ENCODE data around the gene ECI2. TPM values are rescaled to one million over a fixed set of nuclear protein-coding genes. Genes with fewer than 3 reads are reported as not detected.

Gene ECI2
- total RNA-seq, 4 donors from 2014 or later = 44.9 to 76.2 (median 49.6) TPM

DNA sequence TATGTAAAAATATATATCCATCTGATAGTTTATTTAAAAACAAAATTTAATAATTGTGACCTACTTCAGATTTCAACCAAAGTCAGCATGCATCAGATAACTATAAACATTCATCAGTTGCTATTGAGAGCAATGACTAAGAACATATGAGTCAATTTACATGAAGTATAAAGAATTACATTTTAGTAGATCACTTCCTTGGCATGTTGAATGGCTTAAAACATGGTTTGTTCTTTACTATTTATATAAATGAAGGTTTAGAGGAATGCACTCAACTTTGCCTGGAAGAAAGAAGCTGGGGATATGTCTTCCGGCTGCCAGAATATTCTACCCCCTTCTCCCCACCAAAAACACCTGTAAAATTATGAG is 50.1 kb downstream of the ECI2 start:
- 90 to 98% methylated on average over 1 of the region's 1 CpG for WGBS, 2 donors
- H3K36me3 ChIP-seq = no peaks in the 10 kb centered on the region
- H3K4me1 ChIP-seq = no peaks in the 10 kb centered on the region
- H3K27me3 ChIP-seq = no peaks in the 10 kb centered on the region
- DNase-seq (ENCODE audit: low spot score in 2 of 2) = no peak
- TF ChIP-seq EP300 (IDR thresholded peaks at IDR 0.05) (no peak), POLR2A (IDR thresholded peaks at IDR 0.05) (no peak)
- TF ChIP-seq, protein P1, sequence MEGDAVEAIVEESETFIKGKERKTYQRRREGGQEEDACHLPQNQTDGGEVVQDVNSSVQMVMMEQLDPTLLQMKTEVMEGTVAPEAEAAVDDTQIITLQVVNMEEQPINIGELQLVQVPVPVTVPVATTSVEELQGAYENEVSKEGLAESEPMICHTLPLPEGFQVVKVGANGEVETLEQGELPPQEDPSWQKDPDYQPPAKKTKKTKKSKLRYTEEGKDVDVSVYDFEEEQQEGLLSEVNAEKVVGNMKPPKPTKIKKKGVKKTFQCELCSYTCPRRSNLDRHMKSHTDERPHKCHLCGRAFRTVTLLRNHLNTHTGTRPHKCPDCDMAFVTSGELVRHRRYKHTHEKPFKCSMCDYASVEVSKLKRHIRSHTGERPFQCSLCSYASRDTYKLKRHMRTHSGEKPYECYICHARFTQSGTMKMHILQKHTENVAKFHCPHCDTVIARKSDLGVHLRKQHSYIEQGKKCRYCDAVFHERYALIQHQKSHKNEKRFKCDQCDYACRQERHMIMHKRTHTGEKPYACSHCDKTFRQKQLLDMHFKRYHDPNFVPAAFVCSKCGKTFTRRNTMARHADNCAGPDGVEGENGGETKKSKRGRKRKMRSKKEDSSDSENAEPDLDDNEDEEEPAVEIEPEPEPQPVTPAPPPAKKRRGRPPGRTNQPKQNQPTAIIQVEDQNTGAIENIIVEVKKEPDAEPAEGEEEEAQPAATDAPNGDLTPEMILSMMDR (IDR thresholded peaks at IDR 0.05) = no peak
- no peaks in the 10 kb centered on the region for H3K9me3 ChIP-seq
- H3K27ac ChIP-seq = no peak overlapping the region
- no peak overlapping the region for H3K4me3 ChIP-seq

DNA sequence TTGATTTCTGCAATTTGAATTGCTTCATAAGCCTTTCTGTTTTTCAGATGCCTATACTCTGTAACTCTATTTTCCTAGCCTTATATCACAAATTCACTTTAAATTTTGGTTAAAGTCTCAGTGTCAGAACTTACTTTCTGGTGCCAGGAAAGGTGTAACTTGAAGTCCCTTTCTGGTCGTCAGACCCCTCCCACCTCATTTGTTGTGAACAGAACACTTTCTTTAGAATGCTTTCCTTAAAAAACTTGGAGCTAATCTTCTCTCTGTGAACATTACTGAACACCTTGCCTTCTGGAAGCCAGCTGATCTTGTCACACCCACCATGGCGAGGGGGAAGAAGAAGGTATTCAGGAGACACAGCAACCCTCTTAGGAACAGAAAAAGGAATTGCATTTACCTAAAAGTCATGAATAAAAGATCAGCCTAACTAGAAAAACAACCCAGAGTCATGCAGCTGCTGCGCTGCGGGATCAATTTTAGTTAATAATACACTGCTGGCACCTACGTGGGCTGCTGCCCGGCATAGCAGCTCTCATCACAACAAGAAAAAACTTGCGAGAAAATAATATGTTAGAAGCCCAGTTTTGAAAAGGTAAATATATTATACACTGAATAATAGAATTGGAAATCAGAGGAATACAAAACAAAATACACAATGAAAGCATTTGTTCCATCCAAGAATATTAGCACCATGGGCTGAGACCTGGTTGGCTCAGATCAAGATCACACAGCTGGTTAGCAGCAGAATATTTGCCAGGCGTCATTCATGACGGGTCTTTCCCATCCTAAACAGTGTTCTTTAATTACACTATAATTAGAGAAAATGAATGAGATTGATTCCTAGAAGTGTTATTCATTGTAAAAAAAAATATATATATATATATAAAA is 50.7 kb downstream of the ECI2 start:
- H3K27me3 ChIP-seq = no peaks in the 10 kb centered on the region
- H3K4me3 ChIP-seq = no peak overlapping the region
- no peaks in the 10 kb centered on the region for H3K9me3 ChIP-seq
- no peaks in the 10 kb centered on the region for H3K4me1 ChIP-seq
- H3K27ac ChIP-seq = no peak overlapping the region
- H3K36me3 ChIP-seq = no peaks in the 10 kb centered on the region
- TF ChIP-seq, protein P1 (IDR thresholded peaks at IDR 0.05) = no peak
- TF ChIP-seq POLR2A (IDR thresholded peaks at IDR 0.05) (no peak), EP300 (IDR thresholded peaks at IDR 0.05) (no peak)
- WGBS, 2 donors = 76 to 81% methylated on average over 9 of the region's 9 CpGs
- DNase-seq (ENCODE audit: low spot score in 2 of 2) = no peak

DNA sequence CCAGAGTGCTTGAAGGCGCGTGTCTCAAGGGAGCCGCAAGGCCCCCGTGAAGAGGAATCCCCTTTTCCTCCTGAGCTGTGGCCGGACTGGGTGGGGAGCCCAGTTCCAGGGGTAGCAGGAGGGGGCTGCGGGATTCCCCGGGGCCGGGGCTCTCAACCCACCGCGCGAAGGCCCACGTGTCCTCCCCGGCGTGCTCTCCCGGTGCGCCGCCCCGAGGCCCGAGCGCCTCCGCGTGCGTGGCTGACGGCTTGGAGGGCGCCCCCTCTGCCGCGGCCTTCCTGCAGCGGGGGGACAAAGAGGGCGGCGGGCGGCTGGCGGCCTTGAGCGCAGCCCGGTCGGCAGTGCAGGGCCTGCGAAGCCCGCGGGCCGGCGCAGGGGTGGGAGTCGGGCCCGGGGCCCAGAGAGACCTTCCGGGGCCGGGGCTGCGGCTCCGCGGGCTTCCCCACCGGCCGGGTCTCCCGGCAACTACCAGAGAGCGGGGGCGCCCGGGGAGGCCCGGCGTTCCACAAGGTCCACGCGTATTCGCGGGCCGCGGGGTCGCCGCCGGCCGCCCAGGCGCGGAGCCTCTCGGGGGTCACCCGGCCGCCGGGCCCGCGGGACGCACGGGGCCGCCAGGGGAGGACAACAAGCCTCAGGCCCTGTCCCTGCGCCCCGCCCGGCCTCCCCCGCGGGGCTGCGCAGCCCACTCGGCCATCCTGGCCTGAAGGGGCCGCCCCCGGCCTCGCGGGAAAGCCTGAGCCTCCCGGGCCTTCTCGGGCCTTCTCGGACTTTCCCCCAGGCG is 56.5 kb downstream of the ECI2 start, which contains the start of gene FAM217A:
Gene FAM217A, minus strand, starts transcription at position 447 of the 781 bp plus-strand sequence. CDS start 1,723 bp downstream, outside the sequence.
- Histone ChIP-seq H3K27me3 (peaks cover 0 to 19% of the 10 kb centered on the region in 2 donors), H3K27ac (no peak within 1 kb of the TSS), H3K36me3 (no peaks in the 10 kb centered on the region), H3K4me3 (no peak within 1 kb of the TSS), H3K9me3 (no peaks in the 10 kb centered on the region), H3K4me1 (no peaks in the 10 kb centered on the region)
- WGBS, 2 donors = 57 to 72% methylated on average over 29 to 53 of the region's 91 CpGs
- TF ChIP-seq POLR2A (IDR thresholded peaks at IDR 0.05) (no peak), EP300 (IDR thresholded peaks at IDR 0.05) (no peak)
- TF ChIP-seq, protein P1 (IDR thresholded peaks at IDR 0.05) = no peak
- DNase-seq (ENCODE audit: low spot score in 2 of 2) = no peak

DNA sequence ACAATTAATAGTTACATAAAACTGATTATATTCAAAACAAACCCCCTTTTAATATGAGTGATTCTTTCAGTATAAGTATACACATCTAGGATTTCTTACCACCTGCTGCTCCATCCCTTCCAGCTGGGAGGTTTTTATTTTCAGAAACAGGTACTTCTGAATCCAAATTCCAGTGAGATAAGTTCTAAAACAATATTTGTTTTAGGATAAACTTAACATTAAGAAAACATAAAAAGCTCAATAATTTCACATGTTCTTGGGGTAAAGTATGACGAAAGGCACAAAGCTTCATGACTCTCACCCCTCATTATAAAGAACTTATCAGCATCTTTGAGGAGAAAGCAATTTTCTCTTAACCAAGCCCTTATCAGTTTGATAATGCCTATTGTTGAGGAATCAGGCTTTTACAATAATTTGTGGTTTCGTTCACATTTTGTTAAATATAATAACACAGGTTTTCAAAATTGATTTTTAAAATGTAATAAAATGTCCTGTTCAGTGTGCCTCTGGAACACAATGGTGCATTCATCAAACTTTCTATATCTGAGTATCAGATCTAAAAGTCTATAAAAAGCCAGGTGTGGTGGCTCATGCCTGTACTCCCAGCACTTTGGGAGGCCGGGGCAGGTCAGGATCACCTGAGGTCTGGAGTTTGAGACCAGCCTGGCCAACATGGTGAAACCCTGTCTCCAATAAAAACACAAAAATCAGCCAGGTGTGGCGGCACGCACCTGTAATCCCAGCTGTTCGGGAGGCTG is 60.7 kb downstream of the ECI2 start:
- peaks cover 0 to 19% of the 10 kb centered on the region in 2 donors for H3K27me3 ChIP-seq
- H3K9me3 ChIP-seq = no peaks in the 10 kb centered on the region
- DNase-seq (ENCODE audit: low spot score in 2 of 2) = no peak
- no peaks in the 10 kb centered on the region for H3K36me3 ChIP-seq
- H3K4me1 ChIP-seq = no peaks in the 10 kb centered on the region
- H3K27ac ChIP-seq = no peak overlapping the region
- no peak overlapping the region for H3K4me3 ChIP-seq
- 77 to 91% methylated on average over 6 of the region's 6 CpGs for WGBS, 2 donors
- no peak for TF ChIP-seq POLR2A (IDR thresholded peaks at IDR 0.05)

DNA sequence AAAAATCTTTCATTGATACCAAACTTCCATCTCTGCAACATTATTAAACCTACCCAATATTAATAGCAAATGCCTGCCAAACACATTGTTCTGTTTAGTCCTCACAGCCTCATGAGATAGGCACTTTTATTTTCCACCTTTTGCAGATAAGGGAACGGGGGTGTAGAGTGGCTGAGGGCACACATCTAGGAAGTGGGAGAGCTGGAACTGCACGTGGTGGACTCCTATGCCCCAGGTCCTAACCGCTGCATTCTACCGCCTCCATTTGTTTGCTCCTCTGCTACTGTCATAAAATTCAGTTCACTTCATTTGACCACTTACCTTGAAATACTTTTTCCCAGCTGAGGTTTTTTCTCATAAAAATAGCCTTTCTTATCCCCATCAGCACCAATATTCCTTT is 64.0 kb downstream of the ECI2 start:
- Histone ChIP-seq H3K4me1 (no peaks in the 10 kb centered on the region), H3K27ac (no peak overlapping the region), H3K4me3 (no peak overlapping the region), H3K36me3 (no peaks in the 10 kb centered on the region), H3K9me3 (no peaks in the 10 kb centered on the region), H3K27me3 (no peaks in the 10 kb centered on the region)
- TF ChIP-seq, protein P1 (IDR thresholded peaks at IDR 0.05) = no peak
- TF ChIP-seq EP300 (IDR thresholded peaks at IDR 0.05) = no peak
- TF ChIP-seq POLR2A (IDR thresholded peaks at IDR 0.05) = no peak
- DNase-seq (ENCODE audit: low spot score in 2 of 2) = no peak
- WGBS, 2 donors = 60 to 70% methylated on average over 4 of the region's 4 CpGs

All from tibial nerve (tissue), 4 donors.